Neural crest cell (in vitro differentiated cells): ENCODE data around the gene PDPK1. TPM values are rescaled to one million over a fixed set of nuclear protein-coding genes. Genes with fewer than 3 reads are reported as not detected.
A peak's percentile ranks its signal among the peaks of the same experiment; 100 is the strongest.

ENCODE experiments used
- DNase-seq: peaks from one replicate; pipeline ENCODE4 v3.0.0; 2021; ENCODE audit warnings: low read depth, mixed read lengths, low spot score
- H3K27ac Mint-ChIP-seq: one replicate; pipeline ENCODE4 v1.8.0; 2021; ENCODE audit warnings: mild to moderate bottlenecking, mixed read lengths; ENCODE audit not compliant: unreplicated experiment
- H3K27me3 Mint-ChIP-seq: 2 replicates; pipeline ENCODE4 v1.8.0; 2021; ENCODE audit warnings: low read depth, mild to moderate bottlenecking, mixed read lengths
- H3K36me3 Mint-ChIP-seq: 2 replicates; pipeline ENCODE4 v1.8.0; 2021; ENCODE audit warnings: low read depth, mild to moderate bottlenecking, mixed read lengths
- H3K4me1 Mint-ChIP-seq: 2 replicates; pipeline ENCODE4 v1.8.0; 2021; ENCODE audit warnings: mixed read lengths
- H3K4me3 Mint-ChIP-seq: one replicate; pipeline ENCODE4 v1.8.0; 2021; ENCODE audit warnings: mild to moderate bottlenecking, mixed read lengths
- H3K9me3 Mint-ChIP-seq: 2 replicates; pipeline ENCODE4 v1.8.0; 2021; ENCODE audit warnings: mixed read lengths
- CTCF ChIP-seq: fragments of 200-600 bp; sonication (generic); conservative IDR thresholded peaks from 2 replicates; pipeline ENCODE4 v1.5.0; 2021; ENCODE audit warnings: antibody characterized with exemption, mild to moderate bottlenecking
- total RNA-seq: library from RNA; stranded (reverse); gene quantifications from 2 replicates; pipeline ENCODE4 v1.2.1, GENCODE V29; 2021

The PDPK1 gene
- total RNA-seq, 1 donor from 2014 or later, result 37.5 TPM

DNA sequence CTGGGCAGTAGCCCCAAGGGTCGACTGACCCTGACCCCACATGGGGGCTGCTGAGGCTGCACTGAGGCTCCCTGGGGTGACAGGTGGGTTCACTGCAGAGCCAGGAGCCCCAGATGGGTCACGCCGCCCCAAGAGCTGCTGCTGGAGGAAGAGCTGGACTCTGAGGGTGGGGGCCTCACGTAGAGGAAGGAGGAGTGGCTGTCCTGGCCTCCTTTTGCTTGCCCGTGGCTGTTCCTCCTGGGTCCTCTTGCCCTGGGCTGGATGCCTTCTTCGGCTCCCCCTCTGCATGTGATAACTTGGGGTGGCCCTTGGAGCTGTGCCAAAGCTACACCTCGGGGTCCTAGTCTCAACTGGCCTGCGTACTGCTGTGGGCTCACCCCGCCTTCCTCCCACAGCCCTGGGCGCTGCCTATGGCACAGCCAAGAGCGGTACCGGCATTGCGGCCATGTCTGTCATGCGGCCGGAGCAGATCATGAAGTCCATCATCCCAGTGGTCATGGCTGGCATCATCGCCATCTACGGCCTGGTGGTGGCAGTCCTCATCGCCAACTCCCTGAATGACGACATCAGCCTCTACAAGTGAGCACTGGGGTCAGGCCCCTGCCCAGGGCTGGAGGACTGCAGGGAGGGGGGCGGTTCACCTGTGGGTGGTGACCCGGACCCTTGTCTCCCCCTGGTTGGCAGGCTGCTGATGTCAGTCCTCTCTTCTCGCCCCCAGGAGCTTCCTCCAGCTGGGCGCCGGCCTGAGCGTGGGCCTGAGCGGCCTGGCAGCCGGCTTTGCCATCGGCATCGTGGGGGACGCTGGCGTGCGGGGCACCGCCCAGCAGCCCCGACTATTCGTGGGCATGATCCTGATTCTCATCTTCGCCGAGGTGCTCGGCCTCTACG lies 18.8 kb upstream of the PDPK1 start:
- peaks cover 7% of the 10 kb centered on the region for H3K27me3 Mint-ChIP-seq
- peaks cover 45% of the 10 kb centered on the region for H3K4me1 Mint-ChIP-seq
- peak overlapping the region; percentile 89 for H3K4me3 Mint-ChIP-seq
- H3K27ac Mint-ChIP-seq, result peak overlapping the region; percentile 92
- no peak for TF ChIP-seq CTCF
- no peak for DNase-seq
- H3K36me3 Mint-ChIP-seq, result peaks cover 2% of the 10 kb centered on the region
- H3K9me3 Mint-ChIP-seq, result no peaks in the 10 kb centered on the region

DNA sequence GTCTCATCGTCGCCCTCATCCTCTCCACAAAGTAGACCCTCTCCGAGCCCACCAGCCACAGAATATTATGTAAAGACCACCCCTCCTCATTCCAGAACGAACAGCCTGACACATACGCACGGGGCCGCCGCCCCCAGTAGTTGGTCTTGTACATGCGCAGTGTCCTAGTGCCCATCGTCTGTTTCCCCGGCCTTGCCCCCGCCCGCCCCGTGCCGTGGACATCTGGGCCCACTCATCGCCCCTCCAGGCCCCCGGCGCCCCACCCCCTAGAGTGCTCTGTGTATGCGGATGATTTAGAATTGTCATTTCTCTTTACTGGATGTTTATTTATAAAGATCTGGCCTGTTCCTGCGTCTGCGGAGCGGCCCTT lies 18.1 kb upstream of the PDPK1 start:
- Mint-ChIP-seq H3K27ac (peak overlapping the region; percentile 92), H3K36me3 (peaks cover 6% of the 10 kb centered on the region), H3K9me3 (no peaks in the 10 kb centered on the region), H3K27me3 (peaks cover 7% of the 10 kb centered on the region), H3K4me1 (peaks cover 44% of the 10 kb centered on the region), H3K4me3 (peak overlapping the region; percentile 89)
- no peak for TF ChIP-seq CTCF
- no peak for DNase-seq

DNA sequence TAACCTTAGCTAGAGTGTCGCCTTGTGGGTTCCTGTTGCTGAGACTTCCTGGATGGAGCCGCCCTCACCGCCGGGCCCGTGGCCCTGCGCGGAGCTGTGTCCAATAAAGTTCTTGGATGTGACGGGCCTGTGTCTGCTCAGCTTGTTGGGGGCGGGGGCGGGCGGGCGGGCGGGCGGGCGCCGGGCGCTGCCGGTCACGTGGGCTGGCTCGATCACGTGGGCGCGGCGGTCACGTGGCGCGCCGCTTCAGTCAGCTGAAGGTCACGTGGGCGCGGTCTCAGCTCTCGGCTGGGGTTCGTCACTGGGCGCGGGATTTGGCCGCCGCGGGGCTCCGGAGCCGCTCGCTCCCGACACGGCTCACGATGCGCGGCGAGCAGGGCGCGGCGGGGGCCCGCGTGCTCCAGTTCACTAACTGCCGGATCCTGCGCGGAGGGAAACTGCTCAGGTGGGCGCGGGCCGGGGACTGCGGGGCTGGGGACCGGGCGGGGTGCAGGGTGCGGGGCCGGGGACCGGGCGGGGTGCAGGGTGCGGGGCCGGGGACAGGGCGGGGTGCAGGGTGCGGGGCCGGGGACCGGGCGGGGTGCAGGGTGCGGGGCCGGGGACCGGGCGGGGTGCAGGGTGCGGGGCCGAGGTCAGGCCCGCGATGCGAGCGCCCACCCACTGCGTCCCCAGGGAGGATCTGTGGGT lies 17.6 kb upstream of the PDPK1 start, which contains the start of gene AMDHD2:
TSS of gene AMDHD2 (plus strand) at position 275 of the 687 bp plus-strand sequence. CDS start at position 363, 88 bp downstream.
- Mint-ChIP-seq H3K27ac (peak within 1 kb of the TSS; percentile 94), H3K4me1 (peaks cover 38% of the 10 kb centered on the region), H3K36me3 (peaks cover 6% of the 10 kb centered on the region), H3K9me3 (no peaks in the 10 kb centered on the region), H3K4me3 (peak within 1 kb of the TSS; percentile 89), H3K27me3 (peaks cover 7% of the 10 kb centered on the region)
- TF ChIP-seq CTCF, result no peak
- peak; percentile 85 for DNase-seq

DNA sequence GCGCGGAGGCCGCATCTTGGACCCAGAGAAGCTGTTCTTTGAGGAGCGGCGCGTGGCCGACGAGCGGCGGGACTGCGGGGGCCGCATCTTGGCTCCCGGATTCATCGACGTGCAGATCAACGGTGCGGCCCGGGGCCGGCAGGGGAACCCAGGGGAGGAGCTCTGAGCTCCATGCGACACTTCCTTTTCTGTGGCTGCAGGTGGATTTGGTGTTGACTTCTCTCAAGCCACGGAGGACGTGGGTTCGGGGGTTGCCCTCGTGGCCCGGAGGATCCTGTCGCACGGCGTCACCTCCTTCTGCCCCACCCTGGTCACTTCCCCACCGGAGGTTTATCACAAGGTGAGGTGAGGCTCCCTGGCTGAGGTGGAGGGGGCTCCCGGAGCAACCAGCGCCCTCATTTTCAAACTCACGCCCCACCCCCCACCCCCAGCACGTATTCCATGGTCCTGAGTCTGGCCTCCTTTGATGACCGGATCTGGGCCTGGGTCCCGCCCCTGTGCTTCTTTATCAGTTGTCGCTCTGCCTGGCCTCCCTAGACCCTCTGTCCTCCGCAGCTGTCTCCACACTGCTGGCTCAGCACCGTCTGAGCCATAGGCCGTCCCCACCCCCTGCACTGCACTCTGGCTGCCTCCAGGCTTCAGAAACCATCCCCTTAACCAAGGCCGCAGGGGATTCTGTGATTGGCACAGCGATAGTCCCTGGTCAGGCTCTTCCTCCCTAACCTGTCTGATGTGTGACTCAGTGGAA lies 16.9 kb upstream of the PDPK1 start:
- TF ChIP-seq CTCF, result no peak
- peak overlapping the region; percentile 94 for H3K27ac Mint-ChIP-seq
- peak overlapping the region; percentile 89 for H3K4me3 Mint-ChIP-seq
- peaks cover 31% of the 10 kb centered on the region for H3K4me1 Mint-ChIP-seq
- no peaks in the 10 kb centered on the region for H3K9me3 Mint-ChIP-seq
- peaks cover 7% of the 10 kb centered on the region for H3K27me3 Mint-ChIP-seq
- DNase-seq, result no peak
- H3K36me3 Mint-ChIP-seq, result peaks cover 6% of the 10 kb centered on the region

DNA sequence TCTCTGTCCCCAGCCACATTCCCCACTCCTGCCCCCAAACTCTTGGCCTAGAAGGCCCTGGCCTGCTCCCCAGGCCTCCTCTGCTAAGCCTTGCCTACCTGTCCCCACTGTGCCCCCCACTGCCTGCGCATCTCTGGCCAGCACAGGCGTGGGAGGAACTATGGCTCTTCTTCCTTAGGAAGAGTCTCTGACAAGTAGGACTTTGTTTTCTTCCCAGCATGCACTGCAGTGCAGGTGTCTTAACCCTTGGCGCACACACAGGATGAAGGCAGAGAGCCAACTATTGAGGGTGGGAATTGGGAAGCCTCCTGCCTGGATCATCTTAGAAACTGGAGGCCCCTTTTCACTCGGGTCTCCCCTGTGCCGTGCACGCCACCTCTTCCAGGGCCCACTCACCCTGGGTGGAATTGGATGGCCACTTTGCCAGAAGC lies 14.0 kb upstream of the PDPK1 start:
- Mint-ChIP-seq H3K36me3 (peaks cover 6% of the 10 kb centered on the region), H3K27me3 (peaks cover 7% of the 10 kb centered on the region), H3K4me1 (peaks cover 15% of the 10 kb centered on the region), H3K27ac (no peak overlapping the region), H3K9me3 (no peaks in the 10 kb centered on the region), H3K4me3 (peak overlapping the region; percentile 71)
- no peak for DNase-seq
- no peak for TF ChIP-seq CTCF
